Measurements from ENCODE around the gene OBSCN. TPM values are rescaled to one million over a fixed set of nuclear protein-coding genes. Genes with fewer than 3 reads are reported as not detected.
"Not testable (repeated sequence)": the region's sequence is repeated elsewhere in the genome, so short reads cannot be mapped to it uniquely, and the experiment has no call there.

Gene OBSCN
- total RNA-seq, 4 donors from 2014 or later: 15.0 to 46.6 (median 34.4) TPM

DNA sequence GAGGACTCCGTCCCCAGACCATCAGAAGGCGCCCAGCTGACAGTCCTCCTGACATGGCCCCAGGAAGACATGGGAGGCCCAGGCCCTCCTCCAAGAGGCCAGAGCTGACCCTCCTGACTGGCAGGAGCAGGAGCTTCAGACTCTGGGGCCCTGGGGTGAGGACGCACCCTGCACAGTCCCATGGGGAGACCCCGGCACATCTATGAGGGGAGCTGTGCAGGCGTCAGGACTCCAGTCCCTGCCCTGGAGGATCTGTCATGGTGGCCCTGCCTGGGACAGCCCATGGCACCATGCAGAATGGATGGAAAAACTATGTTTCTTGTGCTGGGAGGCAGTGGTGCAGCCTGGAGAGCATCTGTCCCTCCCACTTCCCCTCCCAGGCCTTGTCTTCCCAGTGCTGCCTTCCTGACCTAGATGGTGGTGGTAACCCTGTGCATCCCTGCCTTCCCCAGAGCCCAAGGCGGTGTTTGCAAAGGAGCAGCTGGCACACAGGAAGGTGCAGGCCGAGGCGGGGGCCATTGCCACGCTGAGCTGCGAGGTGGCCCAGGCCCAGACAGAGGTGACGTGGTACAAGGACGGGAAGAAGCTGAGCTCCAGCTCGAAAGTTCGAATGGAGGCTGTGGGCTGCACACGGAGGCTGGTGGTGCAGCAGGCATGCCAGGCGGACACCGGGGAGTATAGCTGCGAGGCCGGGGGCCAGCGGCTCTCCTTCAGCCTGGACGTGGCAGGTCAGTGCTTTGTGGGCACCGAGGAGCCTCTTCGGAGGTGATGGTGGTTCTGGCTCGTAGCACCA lies 41.9 kb downstream of the OBSCN start:
- Histone ChIP-seq H3K9me3 (peaks cover 4% of the 10 kb centered on the region), H3K4me3 (no peak overlapping the region), H3K36me3 (peaks cover 50% of the 10 kb centered on the region), H3K27me3 (no peaks in the 10 kb centered on the region), H3K4me1 (no peaks in the 10 kb centered on the region), H3K27ac (no peak overlapping the region)
- 92% methylated on average over 20 of the region's 24 CpGs for WGBS
- DNase-seq (ENCODE audit: low spot score in 2 of 2): no peak
- TF ChIP-seq POLR2AphosphoS5 (IDR thresholded peaks at IDR 0.05) (no peak), POLR2A (IDR thresholded peaks at IDR 0.05) (no peak), EP300 (IDR thresholded peaks at IDR 0.05) (no peak)
- TF ChIP-seq, protein P1, sequence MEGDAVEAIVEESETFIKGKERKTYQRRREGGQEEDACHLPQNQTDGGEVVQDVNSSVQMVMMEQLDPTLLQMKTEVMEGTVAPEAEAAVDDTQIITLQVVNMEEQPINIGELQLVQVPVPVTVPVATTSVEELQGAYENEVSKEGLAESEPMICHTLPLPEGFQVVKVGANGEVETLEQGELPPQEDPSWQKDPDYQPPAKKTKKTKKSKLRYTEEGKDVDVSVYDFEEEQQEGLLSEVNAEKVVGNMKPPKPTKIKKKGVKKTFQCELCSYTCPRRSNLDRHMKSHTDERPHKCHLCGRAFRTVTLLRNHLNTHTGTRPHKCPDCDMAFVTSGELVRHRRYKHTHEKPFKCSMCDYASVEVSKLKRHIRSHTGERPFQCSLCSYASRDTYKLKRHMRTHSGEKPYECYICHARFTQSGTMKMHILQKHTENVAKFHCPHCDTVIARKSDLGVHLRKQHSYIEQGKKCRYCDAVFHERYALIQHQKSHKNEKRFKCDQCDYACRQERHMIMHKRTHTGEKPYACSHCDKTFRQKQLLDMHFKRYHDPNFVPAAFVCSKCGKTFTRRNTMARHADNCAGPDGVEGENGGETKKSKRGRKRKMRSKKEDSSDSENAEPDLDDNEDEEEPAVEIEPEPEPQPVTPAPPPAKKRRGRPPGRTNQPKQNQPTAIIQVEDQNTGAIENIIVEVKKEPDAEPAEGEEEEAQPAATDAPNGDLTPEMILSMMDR (IDR thresholded peaks at IDR 0.05): no peak

DNA sequence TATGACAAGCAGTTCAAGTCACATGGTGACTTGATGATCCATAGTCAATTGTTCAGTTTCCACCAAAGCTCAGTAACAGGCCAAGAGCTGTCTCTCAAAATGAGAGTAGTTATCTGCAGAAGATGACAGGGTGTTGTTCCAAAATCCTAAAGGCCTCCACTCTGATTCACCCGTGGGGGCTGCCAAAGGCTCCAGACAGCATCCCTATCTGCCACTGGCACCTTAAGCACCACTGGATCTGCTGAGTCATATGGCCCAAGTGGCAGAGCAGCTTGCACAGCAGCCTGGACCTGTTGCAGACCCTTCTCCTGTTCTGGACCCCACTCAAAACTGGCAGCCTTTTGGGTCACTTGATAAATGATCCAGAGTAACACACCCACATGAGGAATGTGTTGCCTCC lies 44.6 kb downstream of the OBSCN start:
- DNase-seq (ENCODE audit: low spot score in 2 of 2); H3K27me3 ChIP-seq; H3K4me3 ChIP-seq; H3K9me3 ChIP-seq; H3K27ac ChIP-seq; H3K4me1 ChIP-seq: not testable (repeated sequence)
- no CpG with 5 or more reads among the region's 1 CpG for WGBS
- peaks cover 28% of the 10 kb centered on the region for H3K36me3 ChIP-seq

DNA sequence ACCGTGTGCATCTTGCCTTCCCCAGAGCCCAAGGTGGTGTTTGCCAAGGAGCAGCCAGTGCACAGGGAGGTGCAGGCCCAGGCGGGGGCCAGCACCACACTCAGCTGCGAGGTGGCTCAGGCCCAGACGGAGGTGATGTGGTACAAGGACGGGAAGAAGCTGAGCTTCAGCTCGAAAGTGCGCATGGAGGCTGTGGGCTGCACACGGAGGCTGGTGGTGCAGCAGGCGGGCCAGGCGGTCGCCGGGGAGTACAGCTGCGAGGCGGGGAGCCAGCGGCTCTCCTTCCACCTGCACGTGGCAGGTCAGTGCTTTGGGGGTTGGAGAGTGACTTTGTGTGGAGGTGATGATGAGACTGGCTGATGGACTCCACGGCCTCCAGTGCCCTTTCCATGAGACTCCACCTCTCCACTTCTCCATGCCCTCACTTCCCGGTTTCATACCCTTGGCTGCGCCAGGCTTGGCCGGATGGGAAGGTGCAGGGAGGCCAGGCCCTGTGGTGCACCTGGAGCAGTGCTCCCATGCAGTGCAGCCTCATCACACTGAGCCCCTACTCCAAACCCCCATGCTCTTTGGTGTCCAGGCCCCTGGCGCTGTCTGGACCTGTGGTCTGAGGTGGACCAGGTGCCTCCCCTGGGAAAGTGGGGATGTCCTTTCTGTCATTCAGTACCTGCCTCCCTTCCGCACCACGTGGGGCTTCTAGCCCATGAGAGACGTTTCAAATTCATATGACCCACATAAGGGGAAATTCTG lies 49.0 kb downstream of the OBSCN start:
- TF ChIP-seq POLR2A (IDR thresholded peaks at IDR 0.05): no peak
- Histone ChIP-seq H3K4me1 (no peaks in the 10 kb centered on the region), H3K36me3 (peaks cover 11% of the 10 kb centered on the region), H3K27me3 (no peaks in the 10 kb centered on the region), H3K4me3 (no peak overlapping the region), H3K27ac (no peak overlapping the region), H3K9me3 (peaks cover 14% of the 10 kb centered on the region)
- no peak for DNase-seq (ENCODE audit: low spot score in 2 of 2)
- 93% methylated on average over 24 of the region's 24 CpGs for WGBS

DNA sequence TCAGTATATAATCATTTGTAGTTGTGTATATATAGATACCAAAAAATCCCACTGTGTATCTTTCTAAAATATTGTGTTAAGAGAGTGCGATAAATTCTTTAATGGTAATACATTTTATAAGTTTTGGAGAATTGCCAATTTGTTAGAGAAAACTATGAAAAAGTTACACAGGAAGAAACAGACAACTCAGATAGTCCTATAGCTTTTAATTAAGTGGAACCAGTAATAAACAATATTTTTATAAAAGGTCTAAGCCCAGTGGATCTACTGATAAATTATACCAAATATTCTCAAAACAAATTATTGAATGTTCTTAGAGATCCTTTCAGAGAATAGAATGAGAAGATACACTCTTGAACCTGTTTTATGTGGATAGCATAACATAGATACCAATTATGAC lies 50.6 kb downstream of the OBSCN start:
- 100% methylated on average over 1 of the region's 1 CpG for WGBS
- H3K9me3 ChIP-seq: peaks cover 14% of the 10 kb centered on the region

DNA sequence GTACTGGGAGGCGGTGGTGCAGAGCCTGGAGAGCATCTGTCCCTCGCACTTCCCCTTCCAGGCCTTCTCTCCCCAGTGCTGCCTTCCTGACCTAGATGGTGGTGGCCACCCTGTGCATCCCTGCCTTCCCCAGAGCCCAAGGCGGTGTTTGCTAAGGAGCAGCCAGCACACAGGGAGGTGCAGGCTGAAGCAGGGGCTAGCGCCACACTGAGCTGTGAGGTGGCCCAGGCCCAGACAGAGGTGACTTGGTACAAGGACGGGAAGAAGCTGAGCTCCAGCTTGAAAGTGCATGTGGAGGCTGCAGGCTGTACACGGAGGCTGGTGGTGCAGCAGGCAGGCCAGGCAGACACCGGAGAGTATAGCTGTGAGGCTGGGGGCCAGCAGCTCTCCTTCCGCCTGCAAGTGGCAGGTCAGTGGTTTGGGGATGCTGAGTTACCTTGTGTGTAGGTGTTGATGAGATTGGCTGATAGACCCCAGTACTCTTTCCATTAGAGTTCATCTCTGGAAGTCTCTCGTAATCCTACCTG lies 51.6 kb downstream of the OBSCN start:
- whole genome bisulfite sequencing: 95% methylated on average over 6 of the region's 9 CpGs
- Histone ChIP-seq H3K9me3 (peaks cover 14% of the 10 kb centered on the region), H3K36me3 (peaks cover 20% of the 10 kb centered on the region), H3K4me1 (no peaks in the 10 kb centered on the region), H3K27ac (no peak overlapping the region), H3K4me3 (no peak overlapping the region), H3K27me3 (no peaks in the 10 kb centered on the region)
- TF ChIP-seq POLR2A (IDR thresholded peaks at IDR 0.05): no peak
- no peak for TF ChIP-seq POLR2AphosphoS5 (IDR thresholded peaks at IDR 0.05)
- TF ChIP-seq, protein P1 (IDR thresholded peaks at IDR 0.05): no peak
- no peak for TF ChIP-seq EP300 (IDR thresholded peaks at IDR 0.05)
- no peak for DNase-seq (ENCODE audit: low spot score in 2 of 2)

More for the DNA sequence above, 50.6 kb downstream of the OBSCN start:
- peaks cover 11% of the 10 kb centered on the region for H3K36me3 ChIP-seq
- no peaks in the 10 kb centered on the region for H3K27me3 ChIP-seq
- H3K4me1 ChIP-seq: no peaks in the 10 kb centered on the region
- H3K27ac ChIP-seq: no peak overlapping the region
- DNase-seq (ENCODE audit: low spot score in 2 of 2): no peak
- H3K4me3 ChIP-seq: no peak overlapping the region
- TF ChIP-seq, protein P1 (IDR thresholded peaks at IDR 0.05): no peak
- TF ChIP-seq POLR2AphosphoS5 (IDR thresholded peaks at IDR 0.05) (no peak), POLR2A (IDR thresholded peaks at IDR 0.05) (no peak), EP300 (IDR thresholded peaks at IDR 0.05) (no peak)

DNA sequence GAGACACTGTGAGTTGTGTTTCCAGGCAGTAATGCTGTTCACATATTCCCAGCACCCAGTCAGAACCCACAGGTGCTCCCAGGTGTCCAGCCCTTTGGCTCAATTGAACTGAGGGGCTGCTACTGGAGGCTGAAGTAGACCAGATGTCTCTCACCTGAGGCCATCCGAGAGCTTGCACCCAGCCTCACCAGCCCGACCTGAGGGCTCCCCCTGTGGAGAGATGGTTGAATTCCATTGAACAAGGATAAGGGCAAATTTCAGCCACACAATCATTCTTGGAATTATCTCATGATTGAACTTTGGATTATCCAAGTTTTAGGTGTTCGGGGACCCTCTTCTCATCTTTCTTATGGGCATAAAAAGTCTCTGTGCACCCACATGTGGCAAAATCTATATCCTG lies 52.1 kb downstream of the OBSCN start:
- H3K27me3 ChIP-seq: no peaks in the 10 kb centered on the region
- peaks cover 14% of the 10 kb centered on the region for H3K9me3 ChIP-seq
- 77% methylated on average over 3 of the region's 3 CpGs for WGBS
- H3K4me1 ChIP-seq: no peaks in the 10 kb centered on the region
- peaks cover 20% of the 10 kb centered on the region for H3K36me3 ChIP-seq
- H3K27ac ChIP-seq: no peak overlapping the region
- TF ChIP-seq, protein P1 (IDR thresholded peaks at IDR 0.05): no peak
- TF ChIP-seq POLR2A (IDR thresholded peaks at IDR 0.05) (no peak), EP300 (IDR thresholded peaks at IDR 0.05) (no peak), POLR2AphosphoS5 (IDR thresholded peaks at IDR 0.05) (no peak)
- no peak for DNase-seq (ENCODE audit: low spot score in 2 of 2)
- H3K4me3 ChIP-seq: no peak overlapping the region

Data from suprapubic skin (tissue), 4 donors.